Measurements from ENCODE around the gene SMIM24.

Gene SMIM24

DNA sequence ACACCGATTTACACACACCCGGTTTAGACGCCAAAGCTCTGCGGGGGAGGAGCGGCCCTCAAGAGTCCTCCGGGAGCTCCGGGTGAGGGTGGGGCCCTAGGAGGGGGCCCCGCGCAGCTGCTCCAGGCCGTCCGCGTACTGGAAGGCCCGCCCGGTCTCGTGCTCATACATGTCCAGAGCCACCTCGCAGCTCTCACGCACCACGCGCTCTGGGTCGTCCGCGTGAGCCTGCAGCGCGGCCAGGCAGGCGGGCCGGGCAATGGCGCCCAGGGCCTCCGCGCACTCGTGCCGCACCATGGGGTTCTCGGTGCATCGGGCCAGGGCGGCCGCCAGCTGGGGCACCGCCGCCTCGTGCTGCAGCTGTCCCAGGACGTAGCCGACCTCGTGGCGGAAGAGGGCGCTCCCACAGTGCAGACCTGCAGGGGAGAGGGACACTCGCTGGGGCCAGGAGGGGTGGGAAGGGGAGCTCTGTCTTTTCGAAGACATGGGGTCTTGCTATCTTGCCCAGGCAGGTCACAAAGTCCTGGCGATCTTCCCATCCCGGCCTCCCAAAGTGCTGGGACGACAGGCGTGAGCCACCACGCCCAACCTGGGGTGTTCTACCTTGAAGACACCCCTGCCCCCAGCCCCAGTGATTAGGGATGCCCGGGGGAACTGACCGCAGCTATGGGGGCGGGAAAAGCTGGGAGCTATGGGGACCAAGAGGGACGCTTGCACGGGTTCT, 11.2 kb upstream of the SMIM24 start:
- Histone ChIP-seq H3K9me2 (replicated peaks; ENCODE audit: insufficient read depth, low read length) (no peaks in the 10 kb centered on the region), H3K4me3 (ENCODE audit: insufficient read depth, low read length, poor library complexity, severe bottlenecking) (no peak overlapping the region), H4K20me1 (ENCODE audit: low read depth, low read length) (no peaks in the 10 kb centered on the region), H3K27me3 (ENCODE audit: low read length) (no peaks in the 10 kb centered on the region), H3F3A (ENCODE audit: insufficient read depth) (no peaks in the 10 kb centered on the region), H3K4me2 (ENCODE audit: low read depth, low read length, poor library complexity, severe bottlenecking) (no peak overlapping the region), H3K9me3 (ENCODE audit: insufficient read depth, low read length) (no peaks in the 10 kb centered on the region), H3K36me3 (ENCODE audit: low read length) (no peaks in the 10 kb centered on the region), H3K9ac (ENCODE audit: low read length) (no peak overlapping the region), H3K27ac (ENCODE audit: low read depth, low read length) (no peak overlapping the region), H2AFZ (ENCODE audit: low read depth, low read length, severe bottlenecking) (no peak overlapping the region), H3K79me2 (ENCODE audit: insufficient read depth, low read length) (no peaks in the 10 kb centered on the region)
- TF ChIP-seq CTCF (IDR thresholded peaks at IDR 0.05; ENCODE audit: insufficient read depth, low read length, poor library complexity, severe bottlenecking) (no peak), EZH2phosphoT487 (conservative IDR thresholded peaks at IDR 0.05; ENCODE audit: low read length) (no peak)

DNA sequence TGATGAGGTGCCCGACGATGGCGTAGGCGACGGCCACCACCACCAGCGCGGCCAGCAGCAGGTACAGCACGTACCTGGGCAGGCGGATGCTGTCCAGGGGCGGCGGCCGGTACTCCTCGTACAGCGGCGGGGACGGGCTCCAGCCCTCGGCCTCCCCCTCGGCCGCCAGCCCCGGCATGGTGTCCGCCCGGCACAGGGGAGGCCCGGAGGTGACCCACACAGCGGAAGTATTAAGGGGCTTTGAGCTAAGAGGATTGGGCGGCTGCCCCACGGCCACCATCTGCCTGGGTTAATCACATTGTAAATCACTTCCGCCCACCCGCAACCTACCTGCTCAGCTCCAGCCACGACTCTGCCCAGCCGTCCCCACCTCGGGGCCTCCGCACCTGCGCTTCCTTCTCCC, 2.9 kb upstream of the SMIM24 start, which contains the start of gene SMIM44:
TSS of gene SMIM44 (minus strand) at position 216 of the 403 bp plus-strand sequence. CDS start at position 178, 38 bp downstream.
- H3K4me2 ChIP-seq (ENCODE audit: low read depth, low read length, poor library complexity, severe bottlenecking): no peak within 1 kb of the TSS
- H3K36me3 ChIP-seq (ENCODE audit: low read length): no peaks in the 10 kb centered on the region

GRCh38 chr19:3482507-3483225, 2.3 kb upstream of the SMIM24 start:
- Histone ChIP-seq H3K79me2 (ENCODE audit: insufficient read depth, low read length) (no peaks in the 10 kb centered on the region), H3K4me2 (ENCODE audit: low read depth, low read length, poor library complexity, severe bottlenecking) (no peak overlapping the region), H3K27ac (ENCODE audit: low read depth, low read length) (no peak overlapping the region), H3K9ac (ENCODE audit: low read length) (no peak overlapping the region), H3K36me3 (ENCODE audit: low read length) (no peaks in the 10 kb centered on the region), H3K27me3 (ENCODE audit: low read length) (no peaks in the 10 kb centered on the region), H3F3A (ENCODE audit: insufficient read depth) (peaks cover 12% of the 10 kb centered on the region), H3K4me3 (ENCODE audit: insufficient read depth, low read length, poor library complexity, severe bottlenecking) (no peak overlapping the region), H4K20me1 (ENCODE audit: low read depth, low read length) (no peaks in the 10 kb centered on the region), H3K9me3 (ENCODE audit: insufficient read depth, low read length) (no peaks in the 10 kb centered on the region), H2AFZ (ENCODE audit: low read depth, low read length, severe bottlenecking) (no peak overlapping the region), H3K9me2 (replicated peaks; ENCODE audit: insufficient read depth, low read length) (no peaks in the 10 kb centered on the region)
- TF ChIP-seq CTCF (IDR thresholded peaks at IDR 0.05; ENCODE audit: insufficient read depth, low read length, poor library complexity, severe bottlenecking): no peak
- no peak for TF ChIP-seq EZH2phosphoT487 (conservative IDR thresholded peaks at IDR 0.05; ENCODE audit: low read length)

More for the DNA sequence above, 2.9 kb upstream of the SMIM24 start, which contains the start of gene SMIM44:
- no peak within 1 kb of the TSS for H3K27ac ChIP-seq (ENCODE audit: low read depth, low read length)
- H3K9ac ChIP-seq (ENCODE audit: low read length): no peak within 1 kb of the TSS
- no peak within 1 kb of the TSS for H2AFZ ChIP-seq (ENCODE audit: low read depth, low read length, severe bottlenecking)
- H3K27me3 ChIP-seq (ENCODE audit: low read length): no peaks in the 10 kb centered on the region
- no peak within 1 kb of the TSS for H3K4me3 ChIP-seq (ENCODE audit: insufficient read depth, low read length, poor library complexity, severe bottlenecking)
- H3K79me2 ChIP-seq (ENCODE audit: insufficient read depth, low read length): no peaks in the 10 kb centered on the region
- H4K20me1 ChIP-seq (ENCODE audit: low read depth, low read length): no peaks in the 10 kb centered on the region
- peaks cover 12% of the 10 kb centered on the region for H3F3A ChIP-seq (ENCODE audit: insufficient read depth)
- H3K9me2 ChIP-seq (replicated peaks; ENCODE audit: insufficient read depth, low read length): no peaks in the 10 kb centered on the region
- TF ChIP-seq CTCF (IDR thresholded peaks at IDR 0.05; ENCODE audit: insufficient read depth, low read length, poor library complexity, severe bottlenecking) (no peak), EZH2phosphoT487 (conservative IDR thresholded peaks at IDR 0.05; ENCODE audit: low read length) (no peak)
- H3K9me3 ChIP-seq (ENCODE audit: insufficient read depth, low read length): no peaks in the 10 kb centered on the region

Data from SU-DHL-6 (cell line).